HCT116 (cell line): ENCODE data around the gene CAMK2A. TPM values are rescaled to one million over a fixed set of nuclear protein-coding genes. Genes with fewer than 3 reads are reported as not detected.

Source experiments
- ATAC-seq: fragments of 200-7000 bp; cut with Tn5 transposase; 2 replicates; pipeline ENCODE4 v1.9.1; 2020; ENCODE audit warnings: mild to moderate bottlenecking, moderate library complexity
- BruUV-seq: library from RNA; stranded (reverse); fragments of 400-500 nt; replicated peaks from 2 replicates; lab custom pipeline; 2021; lab: Mats Ljungman, UMichigan
- CTCF ChIA-PET: fragments of 300-600 bp; sonication (Branson Sonifier 250); formaldehyde crosslinking; loops from one replicate; lab custom pipeline; 2021; ENCODE audit warnings: antibody characterized with exemption; lab: Charles Lee
- POLR2A ChIA-PET: fragments of 300-600, 350-600 bp; sonication (Branson Sonifier 250); formaldehyde crosslinking; loops from one replicate; lab custom pipeline; 2021; ENCODE audit warnings: antibody characterized with exemption; lab: Charles Lee
- RAD21 ChIA-PET, 2 experiments: fragments of 300-600 bp; sonication (Branson Sonifier 250); formaldehyde crosslinking; loops; one replicate each; lab custom pipeline; 2023; ENCODE audit warnings: low total read pairs in 2 of 2; ENCODE audit not compliant: uncharacterized antibody in 2 of 2, unreplicated experiment in 2 of 2, low non-redundant PET in 1 of 2; lab: Charles Lee
- DNase-seq: peaks from one replicate; pipeline ENCODE4 v3.0.0-alpha.2; 2010; ENCODE audit warnings: low read depth, low spot score
- H2AFZ ChIP-seq: fragments of 200-600 bp; shearing (Covaris generic), sonication (generic); 2 replicates; pipeline ENCODE4 v1.6.1; 2017; ENCODE audit warnings: low read depth, mixed run types, mixed read lengths, antibody characterized with exemption, low read length; ENCODE audit not compliant: poor library complexity, severe bottlenecking
- H3K27ac ChIP-seq: 2 replicates; pipeline ENCODE4 v1.5.1; 2012; ENCODE audit warnings: low read depth, low read length
- H3K27me3 ChIP-seq: fragments of 200-600 bp; sonication (generic); 2 replicates; pipeline ENCODE4 v1.6.1; 2016; ENCODE audit warnings: mixed run types, low read length, mixed read lengths; ENCODE audit not compliant: insufficient read depth
- H3K36me3 ChIP-seq, 2 experiments: fragments of 200-500 bp in 1 of 2; fragments of 200-600 bp in 1 of 2; sonication (Bioruptor generic) in 1 of 2; sonication (generic) in 1 of 2; 2 replicates each; pipeline versions ENCODE4 v1.5.1 to v1.6.1; 2014 to 2016; ENCODE audit warnings: low read length in 2 of 2, inconsistent platforms in 1 of 2, mixed read lengths in 1 of 2, mixed run types in 1 of 2; ENCODE audit not compliant: insufficient read depth in 2 of 2, control insufficient read depth in 1 of 2
- H3K4me1 ChIP-seq, 2 experiments: fragments of 200-600 bp in 1 of 2; sonication (generic) in 1 of 2; 2 replicates each; pipeline versions ENCODE4 v1.5.1 to v1.6.1; 2012 to 2017; ENCODE audit warnings: low read length in 2 of 2, inconsistent platforms in 1 of 2, mild to moderate bottlenecking in 1 of 2, mixed read lengths in 1 of 2, mixed run types in 1 of 2, moderate library complexity in 1 of 2; ENCODE audit not compliant: insufficient read depth in 2 of 2, control insufficient read depth in 1 of 2
- H3K4me2 ChIP-seq: fragments of 200-600 bp; sonication (generic); 2 replicates; pipeline ENCODE4 v1.6.1; 2017; ENCODE audit warnings: mixed run types, low read length, mixed read lengths
- H3K4me3 ChIP-seq, 2 experiments: fragments of 200-600 bp in 1 of 2; sonication (generic) in 1 of 2; replicated peaks in 1 of 2; 2 replicates each; pipeline ENCODE4 v1.5.1; 2011 to 2016; ENCODE audit warnings: low read length in 2 of 2, control low read depth in 1 of 2, low read depth in 1 of 2, mild to moderate bottlenecking in 1 of 2, mixed read lengths in 1 of 2, mixed run types in 1 of 2
- H3K79me2 ChIP-seq: fragments of 200-600 bp; sonication (generic); 2 replicates; pipeline ENCODE4 v1.6.1; 2017; ENCODE audit warnings: mild to moderate bottlenecking, mixed run types, low read length, moderate library complexity, mixed read lengths; ENCODE audit not compliant: insufficient read depth
- H3K9ac ChIP-seq: fragments of 200-600 bp; sonication (generic); 2 replicates; pipeline ENCODE4 v1.6.1; 2016; ENCODE audit warnings: low read length, mixed read lengths
- H3K9me2 ChIP-seq: fragments of 200-600 bp; sonication (generic), shearing (Covaris generic); 2 replicates; pipeline ENCODE4 v1.6.1; 2017; ENCODE audit warnings: mixed run types, mild to moderate bottlenecking, moderate library complexity; ENCODE audit not compliant: insufficient read depth
- H3K9me3 ChIP-seq, 2 experiments: fragments of 200-500 bp in 1 of 2; fragments of 200-600 bp in 1 of 2; sonication (Bioruptor generic) in 1 of 2; sonication (generic) in 1 of 2; 2 replicates each; pipeline ENCODE4 v1.6.1; 2014 to 2017; ENCODE audit warnings: low read length in 2 of 2, mixed read lengths in 2 of 2, inconsistent platforms in 1 of 2, low read depth in 1 of 2, mild to moderate bottlenecking in 1 of 2, mixed run types in 1 of 2, moderate library complexity in 1 of 2; ENCODE audit not compliant: control insufficient read depth in 1 of 2, insufficient read depth in 1 of 2
- H4K20me1 ChIP-seq: fragments of 200-600 bp; sonication (generic), shearing (Covaris generic); 2 replicates; pipeline ENCODE4 v1.6.1; 2017; ENCODE audit warnings: mixed run types, mild to moderate bottlenecking, moderate library complexity; ENCODE audit not compliant: insufficient read depth
- ATF3 ChIP-seq: IDR thresholded peaks from 2 replicates; pipeline ENCODE4 v1.6.1; 2012
- CEBPB ChIP-seq: IDR thresholded peaks from 2 replicates; pipeline ENCODE4 v1.6.1; 2012; ENCODE audit warnings: low read depth
- EGR1 ChIP-seq: IDR thresholded peaks from 2 replicates; pipeline ENCODE4 v1.6.1; 2012; ENCODE audit warnings: low read depth
- EZH2 ChIP-seq: fragments of 200-600 bp; sonication (generic); IDR thresholded peaks from 2 replicates; pipeline ENCODE4 v1.6.1; 2017; ENCODE audit warnings: antibody characterized with exemption, mixed run types
- YY1 ChIP-seq: IDR thresholded peaks from 2 replicates; pipeline ENCODE4 v1.6.1; 2011; ENCODE audit warnings: low read length, low read depth, moderate library complexity, mild to moderate bottlenecking; ENCODE audit not compliant: insufficient replicate concordance; ENCODE audit errors: extremely low read depth
- ZBTB33 ChIP-seq: IDR thresholded peaks from 2 replicates; pipeline ENCODE4 v1.6.1; 2011; ENCODE audit warnings: mild to moderate bottlenecking, low read length, moderate library complexity; ENCODE audit not compliant: insufficient replicate concordance; ENCODE audit errors: extremely low read depth
- ZFX ChIP-seq: fragments of 450-650 bp; IDR thresholded peaks from 2 replicates; pipeline ENCODE4 v1.6.1; 2017
- intact Hi-C: fragments of 100-400 bp; cut with micrococcal nuclease; formaldehyde crosslinking; loops from 2 replicates; pipeline ENCODE4 v1.10.0; 2022
- total RNA-seq: library from RNA; stranded (reverse); gene quantifications from one replicate; pipeline ENCODE4 v1.2.1, GENCODE V29; 2021; ENCODE audit not compliant: unreplicated experiment
- TF ChIP-seq, protein P1 (sequence below): IDR thresholded peaks from 2 replicates; pipeline ENCODE4 v1.6.1; 2012; ENCODE audit warnings: low read depth
- TF ChIP-seq, protein P2 (sequence below), 3 experiments: fragments of 200-600 bp in 1 of 3; sonication (generic) in 1 of 3; IDR thresholded peaks in 2 of 3; conservative IDR thresholded peaks in 1 of 3; 2 replicates each; pipeline ENCODE4 v1.5.1; 2012 to 2017; ENCODE audit warnings: low read depth in 2 of 3, low read length in 2 of 3, antibody characterized with exemption in 1 of 3, borderline replicate concordance in 1 of 3, control low read depth in 1 of 3, mild to moderate bottlenecking in 1 of 3, mixed read lengths in 1 of 3, mixed run types in 1 of 3, moderate library complexity in 1 of 3; ENCODE audit not compliant: insufficient read depth in 1 of 3

The CAMK2A gene
- total RNA-seq, 1 experiment from 2014 or later: not detected

GRCh38 chr5:150230842-150231241 is 58.7 kb downstream of the CAMK2A start:
- H3K9ac ChIP-seq: no peak overlapping the region
- no peak for ATAC-seq
- no TSS peak for BruUV-seq

More at GRCh38 chr5:150230842-150231241, 58.7 kb downstream of the CAMK2A start:
- no peak overlapping the region for H2AFZ ChIP-seq
- no peaks in the 10 kb centered on the region for H3K4me1 ChIP-seq
- H3K4me3 ChIP-seq: no peak overlapping the region
- TF ChIP-seq YY1 (no peak), ATF3 (no peak), EGR1 (no peak), EZH2 (no peak), ZBTB33 (no peak), CEBPB (no peak), ZFX (no peak)
- TF ChIP-seq, protein P1, sequence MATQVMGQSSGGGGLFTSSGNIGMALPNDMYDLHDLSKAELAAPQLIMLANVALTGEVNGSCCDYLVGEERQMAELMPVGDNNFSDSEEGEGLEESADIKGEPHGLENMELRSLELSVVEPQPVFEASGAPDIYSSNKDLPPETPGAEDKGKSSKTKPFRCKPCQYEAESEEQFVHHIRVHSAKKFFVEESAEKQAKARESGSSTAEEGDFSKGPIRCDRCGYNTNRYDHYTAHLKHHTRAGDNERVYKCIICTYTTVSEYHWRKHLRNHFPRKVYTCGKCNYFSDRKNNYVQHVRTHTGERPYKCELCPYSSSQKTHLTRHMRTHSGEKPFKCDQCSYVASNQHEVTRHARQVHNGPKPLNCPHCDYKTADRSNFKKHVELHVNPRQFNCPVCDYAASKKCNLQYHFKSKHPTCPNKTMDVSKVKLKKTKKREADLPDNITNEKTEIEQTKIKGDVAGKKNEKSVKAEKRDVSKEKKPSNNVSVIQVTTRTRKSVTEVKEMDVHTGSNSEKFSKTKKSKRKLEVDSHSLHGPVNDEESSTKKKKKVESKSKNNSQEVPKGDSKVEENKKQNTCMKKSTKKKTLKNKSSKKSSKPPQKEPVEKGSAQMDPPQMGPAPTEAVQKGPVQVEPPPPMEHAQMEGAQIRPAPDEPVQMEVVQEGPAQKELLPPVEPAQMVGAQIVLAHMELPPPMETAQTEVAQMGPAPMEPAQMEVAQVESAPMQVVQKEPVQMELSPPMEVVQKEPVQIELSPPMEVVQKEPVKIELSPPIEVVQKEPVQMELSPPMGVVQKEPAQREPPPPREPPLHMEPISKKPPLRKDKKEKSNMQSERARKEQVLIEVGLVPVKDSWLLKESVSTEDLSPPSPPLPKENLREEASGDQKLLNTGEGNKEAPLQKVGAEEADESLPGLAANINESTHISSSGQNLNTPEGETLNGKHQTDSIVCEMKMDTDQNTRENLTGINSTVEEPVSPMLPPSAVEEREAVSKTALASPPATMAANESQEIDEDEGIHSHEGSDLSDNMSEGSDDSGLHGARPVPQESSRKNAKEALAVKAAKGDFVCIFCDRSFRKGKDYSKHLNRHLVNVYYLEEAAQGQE: no peak
- TF ChIP-seq, protein P2, sequence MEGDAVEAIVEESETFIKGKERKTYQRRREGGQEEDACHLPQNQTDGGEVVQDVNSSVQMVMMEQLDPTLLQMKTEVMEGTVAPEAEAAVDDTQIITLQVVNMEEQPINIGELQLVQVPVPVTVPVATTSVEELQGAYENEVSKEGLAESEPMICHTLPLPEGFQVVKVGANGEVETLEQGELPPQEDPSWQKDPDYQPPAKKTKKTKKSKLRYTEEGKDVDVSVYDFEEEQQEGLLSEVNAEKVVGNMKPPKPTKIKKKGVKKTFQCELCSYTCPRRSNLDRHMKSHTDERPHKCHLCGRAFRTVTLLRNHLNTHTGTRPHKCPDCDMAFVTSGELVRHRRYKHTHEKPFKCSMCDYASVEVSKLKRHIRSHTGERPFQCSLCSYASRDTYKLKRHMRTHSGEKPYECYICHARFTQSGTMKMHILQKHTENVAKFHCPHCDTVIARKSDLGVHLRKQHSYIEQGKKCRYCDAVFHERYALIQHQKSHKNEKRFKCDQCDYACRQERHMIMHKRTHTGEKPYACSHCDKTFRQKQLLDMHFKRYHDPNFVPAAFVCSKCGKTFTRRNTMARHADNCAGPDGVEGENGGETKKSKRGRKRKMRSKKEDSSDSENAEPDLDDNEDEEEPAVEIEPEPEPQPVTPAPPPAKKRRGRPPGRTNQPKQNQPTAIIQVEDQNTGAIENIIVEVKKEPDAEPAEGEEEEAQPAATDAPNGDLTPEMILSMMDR (IDR thresholded peaks at IDR 0.05 in 2 of 3, conservative IDR thresholded peaks at IDR 0.05 in 1 of 3; ENCODE audit: borderline replicate concordance in 1 of 3, insufficient read depth in 1 of 3, low read depth in 2 of 3, low read length in 2 of 3): no peak
- H3K27me3 ChIP-seq: no peaks in the 10 kb centered on the region
- no peaks in the 10 kb centered on the region for H3K79me2 ChIP-seq
- H3K4me2 ChIP-seq: no peak overlapping the region
- POLR2A ChIA-PET: no interaction called here
- no peak for DNase-seq
- H3K9me2 ChIP-seq: no peaks in the 10 kb centered on the region
- RAD21 ChIA-PET: no interaction called here
- no peaks in the 10 kb centered on the region for H3K9me3 ChIP-seq
- no peaks in the 10 kb centered on the region for H4K20me1 ChIP-seq
- intact Hi-C loops: no loop called here
- H3K27ac ChIP-seq: no peak overlapping the region
- CTCF ChIA-PET: no interaction called here
- H3K36me3 ChIP-seq: no peaks in the 10 kb centered on the region
